RWPE1 (cell line): Measurements from ENCODE around the gene PIK3CD.
"Not testable (repeated sequence)": the region's sequence is repeated elsewhere in the genome, so short reads cannot be mapped to it uniquely, and the experiment has no call there.

ENCODE experiments used
- CTCF ChIA-PET: fragments of 350-600 bp; sonication (Branson Sonifier 250); formaldehyde crosslinking; extraction: SDS; loops from one replicate; lab custom pipeline; 2021; lab: Yijun Ruan, JAX
- POLR2A ChIA-PET: fragments of 400-600 bp; formaldehyde crosslinking; extraction: SDS; loops from one replicate; lab custom pipeline; 2020; ENCODE audit warnings: antibody characterized with exemption; ENCODE audit not compliant: low non-redundant PET; lab: Yijun Ruan, JAX
- DNase-seq: peaks from one replicate; pipeline ENCODE4 v3.0.0; 2012; ENCODE audit warnings: low spot score
- H3K27ac ChIP-seq: fragments of 450-650 bp; 2 replicates; pipeline ENCODE4 v1.5.1; 2017
- CTCF ChIP-seq: fragments of 450-650 bp; conservative IDR thresholded peaks from 2 replicates; pipeline ENCODE4 v1.5.1; 2017; ENCODE audit warnings: low read depth, mild to moderate bottlenecking

PIK3CD gene

DNA sequence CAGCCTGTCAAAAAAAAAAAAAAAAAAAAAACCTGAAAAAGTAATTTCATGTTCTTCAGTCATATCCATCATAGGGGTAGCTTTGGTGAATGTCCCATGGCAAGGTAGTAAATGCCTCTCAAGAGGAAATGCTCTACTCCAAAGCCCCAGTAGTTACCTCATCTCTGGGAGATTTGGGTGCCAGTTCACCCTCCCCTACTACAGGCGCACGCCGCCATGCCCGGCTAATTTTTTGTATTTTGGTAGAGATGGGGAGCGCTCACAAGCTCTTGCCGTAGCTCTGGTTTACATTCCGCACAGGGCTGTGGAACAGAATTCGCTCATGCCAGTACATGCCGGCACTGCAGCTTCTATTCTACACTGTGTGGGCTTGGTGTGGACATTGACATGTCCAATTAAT lies 13.7 kb downstream of the PIK3CD start:
- ChIA-PET CTCF (no interaction called here), POLR2A (no interaction called here)
- no peak for DNase-seq
- H3K27ac ChIP-seq, result no peak overlapping the region
- TF ChIP-seq CTCF, result no peak

DNA sequence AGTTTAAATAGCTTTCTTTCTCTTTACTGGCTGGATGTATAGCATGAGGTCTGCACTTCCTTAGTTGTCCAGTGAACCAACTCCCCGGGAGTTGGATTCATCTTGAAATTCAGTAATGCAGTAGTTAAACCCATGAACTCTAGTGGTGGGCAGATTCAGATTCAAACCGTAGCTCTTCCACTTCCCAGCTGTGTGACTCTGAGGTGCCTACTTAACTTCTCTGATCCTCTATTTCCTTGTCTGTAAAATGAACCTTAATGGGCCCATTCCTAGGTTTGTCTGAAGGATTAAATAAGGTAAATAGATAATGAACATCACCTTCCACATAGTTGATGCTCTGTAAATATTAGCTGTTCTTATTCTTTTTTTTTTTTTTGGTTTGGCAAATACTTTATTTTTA lies 16.5 kb downstream of the PIK3CD start:
- H3K27ac ChIP-seq, result no peak overlapping the region
- CTCF ChIA-PET, result interaction anchor here (0.6 to 1.6 kb wide), 4 partner anchors 13 to 788 kb away, joined by 3 to 5 read pairs (median 4); no protein-coding TSS in a partner anchor
- no peak for TF ChIP-seq CTCF
- POLR2A ChIA-PET, result no interaction called here
- no peak for DNase-seq

GRCh38 chr1:9670085-9670484 lies 18.6 kb downstream of the PIK3CD start:
- ChIA-PET POLR2A (no interaction called here), CTCF (no interaction called here)
- H3K27ac ChIP-seq, result no peak overlapping the region
- no peak for DNase-seq
- TF ChIP-seq CTCF, result no peak

DNA sequence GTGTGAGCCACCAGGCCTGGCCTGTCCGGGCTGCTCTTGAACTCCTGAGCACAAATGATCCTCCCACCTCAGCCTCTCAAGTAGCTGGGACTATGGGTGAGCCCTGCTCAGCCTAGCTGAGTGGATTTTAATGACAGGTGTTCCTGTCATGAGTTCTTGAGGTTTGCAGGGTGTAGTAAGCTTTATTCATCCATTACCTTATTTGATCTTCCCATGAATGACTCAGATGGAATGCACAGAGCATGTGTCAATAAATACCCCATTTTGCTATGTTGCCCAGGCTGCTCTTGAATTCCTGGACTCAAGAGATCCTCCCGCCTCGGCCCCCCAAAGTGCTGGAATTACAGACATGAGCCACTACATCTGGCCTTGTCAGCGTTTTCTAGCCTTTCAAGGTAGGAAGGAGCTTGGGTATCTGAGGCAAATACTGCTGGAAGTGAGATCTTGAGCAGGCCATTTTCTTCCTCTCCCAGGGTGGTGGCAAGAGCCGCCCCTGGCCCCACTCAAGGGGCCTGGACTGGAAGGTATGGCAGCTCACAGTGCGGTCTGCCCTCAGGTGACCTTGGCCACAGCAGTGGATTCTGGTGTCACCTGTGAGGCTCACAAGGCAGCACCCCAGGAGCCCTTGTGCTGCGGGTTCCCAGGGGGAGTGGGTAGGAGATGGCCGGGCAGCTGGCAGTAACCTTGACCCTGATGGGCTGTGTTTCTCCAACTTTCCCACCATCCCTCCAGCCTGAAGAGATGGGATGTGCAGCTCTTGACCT lies 20.0 kb downstream of the PIK3CD start:
- no peak for TF ChIP-seq CTCF
- ChIA-PET CTCF (interaction anchor here (0.6 to 1.5 kb wide), 3 partner anchors 45 to 292 kb away, joined by 3 to 8 read pairs (median 3); no protein-coding TSS in a partner anchor), POLR2A (interaction anchor here (0.6 to 0.8 kb wide), 2 partner anchors 31 to 43 kb away, joined by 3 to 5 read pairs; no protein-coding TSS in a partner anchor)
- DNase-seq, result peak; percentile 93
- H3K27ac ChIP-seq, result peak overlapping the region; percentile 44

- H3K27ac ChIP-seq, result no peak overlapping the region
- POLR2A ChIA-PET, result interaction anchor here (0.8 kb wide), 1 partner anchor 42 kb away, joined by 3 read pairs; no protein-coding TSS in a partner anchor
- CTCF ChIA-PET, result no interaction called here
- no peak for DNase-seq
- no peak for TF ChIP-seq CTCF
Measured at GRCh38 chr1:9672444-9672843, 20.9 kb downstream of the PIK3CD start.

DNA sequence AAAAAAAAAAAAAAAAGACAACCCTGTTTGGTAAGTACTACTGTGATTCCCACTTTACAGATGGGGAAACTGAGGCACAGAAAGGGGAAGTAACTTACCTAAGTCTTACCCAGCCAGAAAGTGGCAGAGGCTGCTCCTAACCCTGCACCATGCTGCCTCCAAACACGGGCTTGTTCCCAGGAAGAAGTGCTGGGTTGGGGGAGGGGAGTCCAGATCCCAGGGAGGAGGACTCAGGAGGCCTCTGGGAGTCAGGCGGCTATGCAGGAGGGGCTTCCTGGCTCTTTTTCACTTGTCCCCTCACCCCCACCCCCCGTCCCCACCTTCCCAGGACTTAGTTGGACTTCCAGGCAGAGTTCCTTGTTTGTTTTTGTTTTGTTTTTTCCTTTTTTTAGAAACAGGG lies 23.9 kb downstream of the PIK3CD start:
- ChIA-PET CTCF (interaction anchor here (0.6 kb wide), 1 partner anchor 152 kb away, joined by 3 read pairs; no protein-coding TSS in a partner anchor), POLR2A (no interaction called here)
- DNase-seq, result no peak
- TF ChIP-seq CTCF, result no peak
- H3K27ac ChIP-seq, result no peak overlapping the region

DNA sequence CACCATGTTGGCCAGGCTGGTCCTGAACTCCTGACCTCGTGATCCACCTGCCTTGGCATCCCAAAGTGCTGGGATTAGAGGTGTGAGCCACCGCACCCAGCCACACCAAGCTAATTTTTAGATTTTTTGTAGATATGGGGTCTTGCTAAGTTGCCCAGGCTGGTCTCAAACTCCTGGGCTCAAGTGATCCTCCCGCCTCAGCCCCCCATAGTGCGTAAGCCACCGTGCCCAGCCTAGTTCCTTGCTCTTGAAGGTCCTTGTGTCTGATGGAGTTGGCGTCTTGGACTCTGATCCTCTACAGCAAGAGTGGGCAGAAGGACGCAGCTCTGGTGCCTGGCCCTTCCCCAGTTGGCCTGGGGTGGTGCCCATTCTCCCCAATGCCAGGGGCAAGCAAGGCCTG lies 24.6 kb downstream of the PIK3CD start:
- POLR2A ChIA-PET, H3K27ac ChIP-seq, CTCF ChIA-PET, DNase-seq: not testable (repeated sequence)
